Keratinocyte (primary cell): ENCODE data around the gene CPEB4. TPM values are rescaled to one million over a fixed set of nuclear protein-coding genes. Genes with fewer than 3 reads are reported as not detected.

ENCODE experiments used
- DNase-seq: peaks from one replicate; pipeline ENCODE4 v3.0.0-alpha.2; 2011; ENCODE audit warnings: low read depth, missing footprints, low spot score
- FAIRE-seq: peaks from 2 replicates; lab custom pipeline; 2011; peaks lifted over from hg19 to GRCh38; lab: Jason Lieb, UNC
- H2AFZ ChIP-seq: 2 replicates; pipeline ENCODE4 v1.6.0; 2012; ENCODE audit warnings: low read length, control low read depth, inconsistent platforms; ENCODE audit not compliant: control insufficient read depth
- H3K27ac ChIP-seq: 2 replicates; pipeline ENCODE4 v1.5.1; 2011; ENCODE audit warnings: low read length; ENCODE audit not compliant: control insufficient read depth, insufficient read depth
- H3K27me3 ChIP-seq: 3 replicates; pipeline ENCODE4 v1.6.0; 2011; ENCODE audit warnings: low read length; ENCODE audit not compliant: control insufficient read depth, insufficient read depth; ENCODE audit errors: extremely low read depth
- H3K36me3 ChIP-seq, 2 experiments: 2 replicates in 1 of 2; 3 replicates in 1 of 2; pipeline ENCODE4 v1.5.1; 2011; ENCODE audit warnings: low read length in 2 of 2, mild to moderate bottlenecking in 1 of 2; ENCODE audit not compliant: control insufficient read depth in 2 of 2, insufficient read depth in 2 of 2; ENCODE audit errors: extremely low read depth in 1 of 2
- H3K4me1 ChIP-seq: 3 replicates; pipeline ENCODE4 v1.5.1; 2011; ENCODE audit warnings: low read length; ENCODE audit not compliant: control insufficient read depth, insufficient read depth; ENCODE audit errors: extremely low read depth
- H3K4me2 ChIP-seq: 3 replicates; pipeline ENCODE4 v1.6.0; 2011; ENCODE audit warnings: low read depth, low read length; ENCODE audit not compliant: control insufficient read depth, insufficient read depth; ENCODE audit errors: extremely low read depth
- H3K4me3 ChIP-seq, 3 experiments: fragments of 200-600 bp in 1 of 3; sonication (generic) in 1 of 3; 2 replicates in 2 of 3; 3 replicates in 1 of 3; pipeline ENCODE4 v1.5.1; 2011 to 2016; ENCODE audit warnings: low read length in 3 of 3, mild to moderate bottlenecking in 3 of 3, control low read depth in 2 of 3, inconsistent platforms in 1 of 3, low read depth in 1 of 3, mixed read lengths in 1 of 3, mixed run types in 1 of 3, moderate library complexity in 1 of 3; ENCODE audit not compliant: control insufficient read depth in 2 of 3, insufficient read depth in 2 of 3; ENCODE audit errors: extremely low read depth in 1 of 3
- H3K79me2 ChIP-seq: 2 replicates; pipeline ENCODE4 v1.6.0; 2012; ENCODE audit warnings: low read length; ENCODE audit not compliant: control insufficient read depth, insufficient read depth
- H3K9ac ChIP-seq: 3 replicates; pipeline ENCODE4 v1.6.0; 2011; ENCODE audit warnings: low read length; ENCODE audit not compliant: control insufficient read depth, insufficient read depth; ENCODE audit errors: extremely low read depth
- H3K9me1 ChIP-seq: 3 replicates; pipeline ENCODE4 v1.6.0; 2011; ENCODE audit warnings: low read length; ENCODE audit not compliant: control insufficient read depth, insufficient read depth; ENCODE audit errors: extremely low read depth
- H3K9me3 ChIP-seq: 2 replicates; pipeline ENCODE4 v1.5.1; 2012; ENCODE audit warnings: low read depth, low read length; ENCODE audit not compliant: control insufficient read depth
- H4K20me1 ChIP-seq: 3 replicates; pipeline ENCODE4 v1.6.0; 2011; ENCODE audit warnings: low read length; ENCODE audit not compliant: control insufficient read depth, insufficient read depth; ENCODE audit errors: extremely low read depth
- EZH2 ChIP-seq: IDR thresholded peaks from one replicate; pipeline ENCODE4 v1.6.1; 2012; ENCODE audit warnings: inconsistent platforms, mild to moderate bottlenecking, low read length, moderate library complexity
- dilution Hi-C: fragments of 300-500 bp; cut with MboI; formaldehyde crosslinking; loops from one replicate; pipeline ENCODE4 v1.7.0; 2020; ENCODE audit warnings: low sequenced_read_pairs; ENCODE audit not compliant: extremely low pct_ligation_motif_present
- polyA plus RNA-seq, 5 experiments: library from polyadenylated mRNA; depleted of rRNA in 3 of 5; stranded (reverse) in 3 of 5; stranded (forward) in 1 of 5; unstranded in 1 of 5; fragments of >200 nt; gene quantifications; 1 replicate in 1 of 5; 2 replicates in 3 of 5; 3 replicates in 1 of 5; pipeline versions ENCODE4 v1.2.1 to v1.2.3, GENCODE V29; 2011 to 2012; ENCODE audit warnings: missing spikeins in 2 of 5, low read depth in 1 of 5, low replicate concordance in 1 of 5
- TF ChIP-seq, protein P1 (sequence below), 3 experiments: IDR thresholded peaks in 1 of 3; conservative IDR thresholded peaks in 1 of 3; optimal IDR thresholded peaks in 1 of 3; 2 replicates in 2 of 3; 3 replicates in 1 of 3; pipeline versions ENCODE3 to v1.5.1; 2011; ENCODE audit warnings: low read length in 3 of 3, mild to moderate bottlenecking in 3 of 3, moderate library complexity in 2 of 3, control low read depth in 1 of 3, inconsistent platforms in 1 of 3; ENCODE audit not compliant: insufficient read depth in 2 of 3; ENCODE audit errors: extremely low read depth in 1 of 3

Gene CPEB4
- polyA plus RNA-seq, 1 donor (not counting 4 experiments of a cell fraction or from before 2014, with no cell fraction given) = 13.8 TPM

DNA sequence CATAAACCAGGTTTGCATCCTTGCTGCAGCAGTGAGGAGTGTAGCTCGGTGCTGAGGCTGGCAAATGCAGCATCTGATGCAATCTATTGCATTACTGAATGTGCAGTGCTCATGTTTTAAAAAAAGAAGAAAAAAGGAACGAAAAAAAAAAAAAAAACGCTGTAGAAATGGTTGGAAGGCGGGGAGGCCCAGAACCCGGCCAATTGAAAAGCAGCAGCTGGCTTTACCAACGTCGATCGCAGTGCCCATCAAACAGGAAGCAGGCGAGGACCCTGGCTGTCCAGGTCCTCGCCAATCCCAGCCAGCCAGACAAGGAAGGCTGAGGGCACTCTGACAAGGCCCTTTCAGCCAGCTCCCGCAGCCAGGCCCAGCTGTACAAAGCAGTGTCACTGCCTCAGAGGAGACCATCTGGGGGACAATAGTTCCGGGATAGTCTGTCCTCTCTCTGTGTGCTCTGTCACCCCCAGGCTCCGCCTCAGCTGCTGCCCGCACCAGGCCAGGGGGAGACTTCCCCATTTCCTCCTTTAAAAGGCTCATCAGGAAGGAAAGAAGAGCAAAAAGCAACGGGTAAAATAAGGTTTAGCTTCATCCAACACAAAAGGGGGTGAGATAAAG, 21.8 kb upstream of the CPEB4 start:
- H3K27me3 ChIP-seq = no peaks in the 10 kb centered on the region
- no peaks in the 10 kb centered on the region for H3K4me1 ChIP-seq
- DNase-seq (no peak), FAIRE-seq (no peak)
- no peak overlapping the region for H3K9ac ChIP-seq
- no peak overlapping the region for H2AFZ ChIP-seq
- H4K20me1 ChIP-seq = no peaks in the 10 kb centered on the region
- no peaks in the 10 kb centered on the region for H3K79me2 ChIP-seq
- TF ChIP-seq, protein P1, sequence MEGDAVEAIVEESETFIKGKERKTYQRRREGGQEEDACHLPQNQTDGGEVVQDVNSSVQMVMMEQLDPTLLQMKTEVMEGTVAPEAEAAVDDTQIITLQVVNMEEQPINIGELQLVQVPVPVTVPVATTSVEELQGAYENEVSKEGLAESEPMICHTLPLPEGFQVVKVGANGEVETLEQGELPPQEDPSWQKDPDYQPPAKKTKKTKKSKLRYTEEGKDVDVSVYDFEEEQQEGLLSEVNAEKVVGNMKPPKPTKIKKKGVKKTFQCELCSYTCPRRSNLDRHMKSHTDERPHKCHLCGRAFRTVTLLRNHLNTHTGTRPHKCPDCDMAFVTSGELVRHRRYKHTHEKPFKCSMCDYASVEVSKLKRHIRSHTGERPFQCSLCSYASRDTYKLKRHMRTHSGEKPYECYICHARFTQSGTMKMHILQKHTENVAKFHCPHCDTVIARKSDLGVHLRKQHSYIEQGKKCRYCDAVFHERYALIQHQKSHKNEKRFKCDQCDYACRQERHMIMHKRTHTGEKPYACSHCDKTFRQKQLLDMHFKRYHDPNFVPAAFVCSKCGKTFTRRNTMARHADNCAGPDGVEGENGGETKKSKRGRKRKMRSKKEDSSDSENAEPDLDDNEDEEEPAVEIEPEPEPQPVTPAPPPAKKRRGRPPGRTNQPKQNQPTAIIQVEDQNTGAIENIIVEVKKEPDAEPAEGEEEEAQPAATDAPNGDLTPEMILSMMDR (optimal IDR thresholded peaks at IDR 0.05 in 1 of 3, IDR thresholded peaks at IDR 0.05 in 1 of 3, conservative IDR thresholded peaks at IDR 0.05 in 1 of 3; ENCODE audit: extremely low read depth in 1 of 3, insufficient read depth in 2 of 3, low read length in 3 of 3) = no peak
- no peak overlapping the region for H3K4me3 ChIP-seq
- no peaks in the 10 kb centered on the region for H3K36me3 ChIP-seq
- H3K9me3 ChIP-seq = no peaks in the 10 kb centered on the region
- H3K27ac ChIP-seq = no peak overlapping the region
- H3K4me2 ChIP-seq = no peak overlapping the region
- dilution Hi-C loops = no loop called here
- no peaks in the 10 kb centered on the region for H3K9me1 ChIP-seq

DNA sequence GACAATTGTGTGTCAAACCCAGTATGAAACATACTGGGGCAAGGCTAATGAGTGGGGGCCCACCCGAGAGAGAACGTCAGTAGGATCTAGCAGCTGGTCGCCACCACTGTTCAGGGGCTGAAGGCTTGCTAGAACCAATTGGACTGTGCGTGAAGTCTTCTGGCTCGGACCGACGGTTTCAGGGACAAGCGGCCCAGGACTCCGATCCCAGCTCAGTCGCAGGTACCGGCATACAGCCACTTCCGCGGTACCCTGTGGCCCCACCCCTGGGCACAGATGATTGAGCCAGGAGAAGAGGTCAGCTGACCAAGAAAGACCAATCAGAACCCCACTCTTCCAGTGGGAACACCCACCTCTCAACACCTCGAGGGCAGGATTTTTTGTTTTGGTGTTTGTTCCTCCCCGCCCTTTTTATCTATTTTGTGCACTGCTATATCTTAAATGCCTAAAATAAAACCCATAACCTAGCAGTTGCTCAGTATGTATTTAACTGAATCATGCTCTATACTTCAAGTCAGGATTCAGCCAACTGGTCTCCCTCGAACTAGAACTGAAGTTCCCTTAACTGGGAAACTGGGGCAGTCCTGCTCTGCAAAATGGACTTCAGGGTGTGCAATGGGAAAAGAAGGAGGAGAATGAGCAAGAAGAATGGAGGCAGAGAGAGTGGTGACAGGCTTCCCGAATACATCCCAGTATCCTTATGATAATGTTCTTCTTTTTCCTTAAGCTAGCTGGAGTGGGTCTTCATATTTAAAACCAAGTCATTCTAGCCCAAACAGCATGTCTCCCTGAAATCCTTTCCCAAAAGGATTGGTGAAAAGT, 21.1 kb upstream of the CPEB4 start:
- no peak overlapping the region for H3K4me2 ChIP-seq
- no peak overlapping the region for H3K27ac ChIP-seq
- H3K4me3 ChIP-seq = no peak overlapping the region
- no peaks in the 10 kb centered on the region for H4K20me1 ChIP-seq
- H3K4me1 ChIP-seq = no peaks in the 10 kb centered on the region
- no peak for TF ChIP-seq EZH2
- TF ChIP-seq, protein P1 (optimal IDR thresholded peaks at IDR 0.05 in 1 of 3, IDR thresholded peaks at IDR 0.05 in 1 of 3, conservative IDR thresholded peaks at IDR 0.05 in 1 of 3; ENCODE audit: extremely low read depth in 1 of 3, insufficient read depth in 2 of 3, low read length in 3 of 3) = no peak
- no peaks in the 10 kb centered on the region for H3K9me3 ChIP-seq
- dilution Hi-C loops = no loop called here
- FAIRE-seq = no peak
- no peaks in the 10 kb centered on the region for H3K79me2 ChIP-seq
- no peak for DNase-seq
- no peak overlapping the region for H3K9ac ChIP-seq
- H3K9me1 ChIP-seq = no peaks in the 10 kb centered on the region
- H3K27me3 ChIP-seq = no peaks in the 10 kb centered on the region
- no peaks in the 10 kb centered on the region for H3K36me3 ChIP-seq
- H2AFZ ChIP-seq = no peak overlapping the region
